Pancreas (tissue), 10 donors: Measurements from ENCODE around the gene YJEFN3. TPM values are rescaled to one million over a fixed set of nuclear protein-coding genes. Genes with fewer than 3 reads are reported as not detected.

Experiments used
- ATAC-seq, 4 donors: fragments of 200-7000 bp; cut with Tn5 transposase; one replicate each; pipeline versions ENCODE4 v1.8.0 to v1.9.1; 2020; ENCODE audit warnings: mild to moderate bottlenecking in 4 of 4, moderate library complexity in 4 of 4
- DNase-seq, 6 donors: peaks; one replicate each; pipeline ENCODE4 v3.0.0-alpha.2; 2020
- FAIRE-seq: peaks from 2 replicates; lab custom pipeline; 2012; peaks lifted over from hg19 to GRCh38; lab: Jason Lieb, UNC
- H3K27ac ChIP-seq, 4 donors: fragments of 200-600 bp; sonication (generic); 1 replicate in 3 of 4; 2 replicates in 1 of 4; pipeline versions ENCODE4 v1.5.0 to v1.8.0; 2020
- H3K27me3 ChIP-seq, 4 donors: fragments of 200-600 bp; one replicate each; pipeline ENCODE4 v1.8.0; 2021
- H3K36me3 ChIP-seq, 3 donors: fragments of 200-600 bp; sonication (generic) in 1 of 3; one replicate each; pipeline versions ENCODE4 v1.5.0 to v1.8.0; 2020 to 2021
- H3K4me1 ChIP-seq, 3 donors: fragments of 200-600 bp; one replicate each; pipeline ENCODE4 v1.8.0; 2021
- H3K4me3 ChIP-seq, 4 donors: fragments of 200-600 bp; sonication (generic) in 2 of 4; one replicate each; pipeline versions ENCODE4 v1.5.0 to v1.8.0; 2020 to 2021
- H3K9me3 ChIP-seq, 4 donors: fragments of 200-600 bp; one replicate each; pipeline ENCODE4 v1.8.0; 2021
- CTCF ChIP-seq, 4 donors: fragments of 200-600 bp; sonication (generic) in 3 of 4; IDR thresholded peaks; one replicate each; pipeline versions ENCODE4 v1.5.0 to v1.8.0; 2021; ENCODE audit warnings: antibody characterized with exemption in 4 of 4
- WGBS, 2 donors: extraction: QIAGEN DNeasy Blood & Tissue Kit; methylation state at CpG; one replicate each; pipeline ENCODE4 v1.1.7; 2013; 5-methylcytosine and 5-hydroxymethylcytosine counted together
- intact Hi-C, 3 donors: fragments of 100-400 bp; cut with DNase I; formaldehyde crosslinking; loops; one replicate each; pipeline versions ENCODE4 v1.11.1 to v1.14.2; 2022
- polyA plus RNA-seq, 2 donors: library from polyadenylated mRNA; stranded (reverse); fragments of 200-250 nt; gene quantifications; one replicate each; pipeline ENCODE4 v1.2.3, GENCODE V29; 2013
- total RNA-seq, 6 donors: library from RNA; stranded (reverse); fragmentation: NEBNext Ultra II Directional in 4 of 6; extraction: Animal tissue kit (Norgen Biotek cat#: 25700) in 4 of 6; gene quantifications; one replicate each; pipeline versions ENCODE4 v1.2.1 to v1.2.4, GENCODE V29; 2021 to 2023
- donor health status: healthy with polysubstance abuse.
- donor health status: DM: no; HTN: no; CAD: no; lungs with moderate emphysema.
- donor health status: DM: no; HTN: no; CAD: no.
- donor health status: control.
- donor health status: control.
- donor health status: Bipolar disorder and iron deficiency.
- donor health status: DM: yes; HTN: yes; CAD: no.
- donor health status: DM: no; HTN: no; CAD: no.
- donor health status: DM: no; HTN: no; CAD: no.
- donor health status: DM: yes; HTN: yes; CAD: no.

Gene YJEFN3
- total and polyA plus RNA-seq, 8 donors = 0.76 to 38.8 (median 2.3) TPM

DNA sequence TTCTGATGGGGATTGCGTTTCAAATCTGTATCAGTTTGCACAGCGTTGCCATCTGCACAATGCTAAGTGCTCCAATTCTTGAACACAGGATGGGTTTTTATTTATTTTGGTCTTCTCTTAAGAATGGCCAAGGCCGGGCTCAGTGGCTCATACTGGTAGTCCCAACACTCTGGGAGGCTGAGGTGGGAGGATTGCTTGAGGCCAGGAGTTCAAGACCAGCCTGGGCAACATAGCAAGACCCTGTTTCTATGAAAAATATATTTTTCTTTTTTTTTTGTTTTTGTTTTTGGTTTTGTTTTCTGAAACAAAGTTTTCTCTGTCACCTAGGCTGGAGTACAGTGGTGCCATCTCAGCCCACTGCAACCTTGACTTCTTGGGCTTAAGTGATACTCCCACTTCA, 5.5 kb upstream of the YJEFN3 start:
- Histone ChIP-seq H3K4me3 (no peak overlapping the region), H3K4me1 (no peaks in the 10 kb centered on the region), H3K9me3 (no peaks in the 10 kb centered on the region), H3K27ac (no peak overlapping the region), H3K36me3 (peaks cover 0 to 8% (median 0%) of the 10 kb centered on the region in 3 donors), H3K27me3 (no peaks in the 10 kb centered on the region)
- WGBS, 2 donors = 93 to 96% methylated on average over 3 of the region's 3 CpGs
- intact Hi-C loops = no loop called here
- no peak for ATAC-seq
- DNase-seq = no peak
- FAIRE-seq = no peak
- no peak for TF ChIP-seq CTCF (IDR thresholded peaks at IDR 0.05)

GRCh38 chr19:19524053-19524452, 4.7 kb upstream of the YJEFN3 start:
- ATAC-seq (no peak), FAIRE-seq (no peak), DNase-seq (no peak)
- Histone ChIP-seq H3K9me3 (no peaks in the 10 kb centered on the region), H3K4me1 (no peaks in the 10 kb centered on the region), H3K36me3 (peaks cover 0 to 8% (median 0%) of the 10 kb centered on the region in 3 donors), H3K4me3 (no peak overlapping the region), H3K27me3 (no peaks in the 10 kb centered on the region), H3K27ac (no peak overlapping the region)
- intact Hi-C loops = no loop called here
- no peak for TF ChIP-seq CTCF (IDR thresholded peaks at IDR 0.05)
- WGBS, 2 donors = 92 to 96% methylated on average over 7 of the region's 7 CpGs

- Histone ChIP-seq H3K27ac (no peak overlapping the region), H3K4me3 (no peak overlapping the region), H3K36me3 (peaks cover 0 to 8% (median 0%) of the 10 kb centered on the region in 3 donors), H3K27me3 (no peaks in the 10 kb centered on the region), H3K9me3 (no peaks in the 10 kb centered on the region), H3K4me1 (no peaks in the 10 kb centered on the region)
- TF ChIP-seq CTCF (IDR thresholded peaks at IDR 0.05) = no peak
- WGBS, 2 donors = 92 to 94% methylated on average over 23 of the region's 23 CpGs
- ATAC-seq (no peak), FAIRE-seq (no peak), DNase-seq (no peak)
- intact Hi-C loops = no loop called here
Observed at GRCh38 chr19:19525611-19526380, 2.9 kb upstream of the YJEFN3 start.

DNA sequence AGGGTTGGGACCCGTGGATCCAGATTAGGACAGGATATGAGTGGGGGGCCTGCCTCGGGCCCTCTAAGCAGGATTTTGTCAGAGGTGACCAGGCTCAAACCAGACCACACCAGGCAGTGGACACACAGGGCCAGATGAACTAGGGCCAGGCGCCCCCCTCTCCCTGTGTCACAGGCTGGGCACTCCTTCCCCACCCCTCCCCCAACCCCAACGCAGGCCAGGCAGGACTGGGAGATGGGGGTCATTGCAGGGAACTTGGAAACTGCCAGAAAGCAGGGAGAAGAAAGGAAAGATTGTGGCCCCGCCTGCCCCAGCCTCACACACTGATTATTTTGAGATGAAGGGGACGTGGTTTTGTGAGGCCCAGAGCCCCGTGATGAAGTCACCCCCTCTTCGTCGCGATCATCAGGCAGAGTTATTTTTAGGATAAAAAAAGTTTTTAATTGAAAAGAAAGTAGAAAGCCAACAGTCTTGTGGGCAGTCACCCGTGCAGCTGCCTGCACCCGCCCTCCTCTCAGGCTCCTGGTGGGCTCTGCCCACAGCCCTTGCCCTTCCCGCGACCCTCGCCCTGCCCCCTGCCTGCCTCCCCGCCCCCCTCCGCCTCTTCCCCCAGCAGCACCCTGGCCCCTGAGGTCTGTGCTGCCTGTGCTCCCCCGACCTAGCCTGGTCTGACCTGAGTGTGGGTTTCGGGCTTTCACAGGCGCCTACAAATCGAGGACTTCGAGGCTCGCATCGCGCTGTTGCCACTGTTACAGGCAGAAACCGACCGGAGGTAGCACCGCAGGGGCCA, 1.9 kb upstream of the YJEFN3 start:
- no peak for TF ChIP-seq CTCF (IDR thresholded peaks at IDR 0.05)
- FAIRE-seq = no peak
- no peaks in the 10 kb centered on the region for H3K9me3 ChIP-seq
- intact Hi-C loops = no loop called here
- peaks cover 0 to 8% (median 0%) of the 10 kb centered on the region in 3 donors for H3K36me3 ChIP-seq
- no peaks in the 10 kb centered on the region for H3K27me3 ChIP-seq
- no peak overlapping the region for H3K4me3 ChIP-seq
- H3K27ac ChIP-seq = no peak overlapping the region
- ATAC-seq = no peak
- WGBS, 2 donors = 92 to 94% methylated on average over 28 of the region's 28 CpGs
- no peak for DNase-seq
- no peaks in the 10 kb centered on the region for H3K4me1 ChIP-seq

- no peak for TF ChIP-seq CTCF (IDR thresholded peaks at IDR 0.05)
- FAIRE-seq = no peak
Observed at GRCh38 chr19:19527371-19527656, 1.4 kb upstream of the YJEFN3 start.

More at GRCh38 chr19:19527371-19527656, 1.4 kb upstream of the YJEFN3 start:
- Histone ChIP-seq H3K4me1 (no peaks in the 10 kb centered on the region), H3K4me3 (no peak overlapping the region), H3K27ac (no peak overlapping the region), H3K27me3 (no peaks in the 10 kb centered on the region), H3K36me3 (peaks cover 0 to 8% (median 0%) of the 10 kb centered on the region in 3 donors), H3K9me3 (no peaks in the 10 kb centered on the region)
- DNase-seq = no peak
- WGBS, 2 donors = 97 to 98% methylated on average over 9 of the region's 9 CpGs
- intact Hi-C loops = no loop called here
- no peak for ATAC-seq
